Ascending aorta (tissue), 2 donors: ENCODE results near the gene SLC39A9. TPM values are rescaled to one million over a fixed set of nuclear protein-coding genes. Genes with fewer than 3 reads are reported as not detected.

Experiments
- DNase-seq, 2 donors: peaks; one replicate each; pipeline ENCODE4 v3.0.0-alpha.2; 2019; ENCODE audit warnings: low spot score in 2 of 2
- H3K27ac ChIP-seq, 2 donors: fragments of 200-600 bp; sonication (generic); one replicate each; pipeline ENCODE4 v1.5.1; 2016 to 2017; ENCODE audit warnings: mild to moderate bottlenecking in 1 of 2
- H3K27me3 ChIP-seq: fragments of 200-600 bp; sonication (generic); one replicate; pipeline ENCODE4 v1.5.1; 2017
- H3K36me3 ChIP-seq, 2 donors: fragments of 200-600 bp; sonication (generic); one replicate each; pipeline ENCODE4 v1.5.1; 2016
- H3K4me1 ChIP-seq, 2 donors: fragments of 200-600 bp; sonication (generic); one replicate each; pipeline ENCODE4 v1.5.1; 2016 to 2017; ENCODE audit warnings: mild to moderate bottlenecking in 1 of 2
- H3K4me3 ChIP-seq, 2 donors: fragments of 200-600 bp; sonication (generic); one replicate each; pipeline ENCODE4 v1.5.1; 2016 to 2017; ENCODE audit warnings: mild to moderate bottlenecking in 1 of 2
- H3K9me3 ChIP-seq, 2 donors: fragments of 200-600 bp; sonication (generic); one replicate each; pipeline ENCODE4 v1.5.1; 2016
- CTCF ChIP-seq, 3 experiments: fragments of 200-600 bp in 2 of 3; fragments of 450-650 bp in 1 of 3; sonication (generic) in 2 of 3; IDR thresholded peaks; one replicate each; pipeline ENCODE4 v1.5.1; 2016 to 2019; ENCODE audit warnings: antibody characterized with exemption in 3 of 3, mild to moderate bottlenecking in 1 of 3, moderate library complexity in 1 of 3
- intact Hi-C: fragments of 100-400 bp; cut with DNase I; formaldehyde crosslinking; loops from one replicate; pipeline ENCODE4 v1.15.1; 2023
- total RNA-seq: library from RNA; depleted of rRNA; stranded (reverse); fragments of >200 nt; gene quantifications from one replicate; pipeline ENCODE4 v1.1.0, GENCODE V29; 2016

Gene SLC39A9
- total RNA-seq, 1 donor from 2014 or later, result 26.2 TPM

GRCh38 chr14:69485315-69485660 is 86.8 kb downstream of the SLC39A9 start:
- peaks cover 5 to 14% of the 10 kb centered on the region in 2 donors for H3K4me1 ChIP-seq
- TF ChIP-seq CTCF (IDR thresholded peaks at IDR 0.05), result no peak
- no peaks in the 10 kb centered on the region for H3K9me3 ChIP-seq
- H3K27me3 ChIP-seq, result peaks cover 13% of the 10 kb centered on the region
- no peak overlapping the region for H3K27ac ChIP-seq
- intact Hi-C loops, result no loop called here
- no peak for DNase-seq
- no peak overlapping the region for H3K4me3 ChIP-seq
- H3K36me3 ChIP-seq, result no peaks in the 10 kb centered on the region

DNA sequence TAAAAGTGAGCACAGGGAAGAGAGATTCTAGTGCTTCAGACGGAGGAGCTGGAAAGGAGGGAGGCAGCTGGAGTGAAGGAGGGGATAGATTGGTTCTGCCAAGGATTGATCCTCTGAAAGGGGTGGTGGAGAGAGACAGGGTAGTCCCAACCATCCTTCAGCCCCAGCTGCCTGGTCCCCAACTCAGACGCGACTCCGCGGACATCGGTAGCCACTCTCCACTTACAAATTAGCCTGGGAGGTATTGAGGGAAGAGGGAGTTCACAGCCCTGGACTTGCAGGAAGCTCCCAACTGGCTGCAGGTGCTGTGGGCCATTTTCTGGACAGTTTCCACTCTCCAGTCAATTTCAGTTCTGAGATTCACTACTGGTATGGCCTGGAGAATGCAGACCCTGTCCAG is 87.2 kb downstream of the SLC39A9 start:
- intact Hi-C loops, result no loop called here
- DNase-seq, result no peak
- Histone ChIP-seq H3K27me3 (peaks cover 13% of the 10 kb centered on the region), H3K36me3 (no peaks in the 10 kb centered on the region), H3K4me1 (peaks cover 5 to 14% of the 10 kb centered on the region in 2 donors), H3K27ac (no peak overlapping the region), H3K4me3 (no peak overlapping the region), H3K9me3 (no peaks in the 10 kb centered on the region)
- no peak for TF ChIP-seq CTCF (IDR thresholded peaks at IDR 0.05)

- Histone ChIP-seq H3K9me3 (no peaks in the 10 kb centered on the region), H3K36me3 (no peaks in the 10 kb centered on the region), H3K4me1 (peaks cover 5 to 14% of the 10 kb centered on the region in 2 donors), H3K4me3 (no peak overlapping the region), H3K27me3 (peaks cover 13% of the 10 kb centered on the region), H3K27ac (no peak overlapping the region)
- TF ChIP-seq CTCF (IDR thresholded peaks at IDR 0.05), result no peak
- no peak for DNase-seq
- intact Hi-C loops, result no loop called here
Measured at GRCh38 chr14:69487226-69487625, 88.7 kb downstream of the SLC39A9 start.

DNA sequence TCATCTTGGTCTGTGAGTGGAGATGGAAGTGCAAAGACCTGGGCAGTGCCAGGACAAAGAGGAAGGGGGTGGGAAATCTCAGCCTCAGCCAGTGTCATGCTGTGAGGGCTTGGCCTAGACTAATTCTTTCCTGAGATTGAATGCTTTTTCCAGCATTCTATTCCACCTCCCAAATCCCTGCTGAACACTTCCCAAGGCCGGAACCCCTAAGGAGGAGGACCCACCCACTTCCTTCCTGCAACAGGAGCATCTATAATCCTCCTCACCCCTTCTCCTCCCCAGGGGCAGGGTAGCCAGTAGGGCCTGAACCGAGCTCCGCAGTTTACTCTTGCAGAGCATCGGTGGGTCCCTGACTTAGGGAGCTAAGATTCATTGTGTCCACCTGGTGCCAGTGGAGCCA is 89.3 kb downstream of the SLC39A9 start:
- peaks cover 5 to 14% of the 10 kb centered on the region in 2 donors for H3K4me1 ChIP-seq
- intact Hi-C loops, result no loop called here
- no peak overlapping the region for H3K27ac ChIP-seq
- H3K4me3 ChIP-seq, result no peak overlapping the region
- no peak for DNase-seq
- no peak for TF ChIP-seq CTCF (IDR thresholded peaks at IDR 0.05)
- no peaks in the 10 kb centered on the region for H3K9me3 ChIP-seq
- H3K27me3 ChIP-seq, result peaks cover 13% of the 10 kb centered on the region
- no peaks in the 10 kb centered on the region for H3K36me3 ChIP-seq

- TF ChIP-seq CTCF (IDR thresholded peaks at IDR 0.05), result no peak
- H3K36me3 ChIP-seq, result no peaks in the 10 kb centered on the region
- no peak overlapping the region for H3K4me3 ChIP-seq
- no peak overlapping the region for H3K27ac ChIP-seq
- no peak for DNase-seq
- H3K4me1 ChIP-seq, result peaks cover under 1 to 6% of the 10 kb centered on the region in 2 donors
- peaks cover 7% of the 10 kb centered on the region for H3K27me3 ChIP-seq
- intact Hi-C loops, result no loop called here
- H3K9me3 ChIP-seq, result no peaks in the 10 kb centered on the region
Measured at GRCh38 chr14:69489495-69489894, 91.0 kb downstream of the SLC39A9 start.

- H3K9me3 ChIP-seq, result no peaks in the 10 kb centered on the region
- no peaks in the 10 kb centered on the region for H3K36me3 ChIP-seq
- no peaks in the 10 kb centered on the region for H3K4me1 ChIP-seq
- no peak for TF ChIP-seq CTCF (IDR thresholded peaks at IDR 0.05)
- H3K27ac ChIP-seq, result no peak overlapping the region
- intact Hi-C loops, result no loop called here
- no peak for DNase-seq
- H3K27me3 ChIP-seq, result no peaks in the 10 kb centered on the region
- no peak overlapping the region for H3K4me3 ChIP-seq
Measured at GRCh38 chr14:69490219-69490918, 91.9 kb downstream of the SLC39A9 start.
